NCI-H1048 (cell line): ENCODE data around the gene SRPX.

ENCODE experiments used
- DNase-seq: peaks from one replicate; lab custom pipeline; 2025; lab: John Stamatoyannopoulos, UW

Gene SRPX

GRCh38 chrX:38220415-38221390 lies at the start of gene SRPX:
Gene SRPX (minus strand): TSS chrX:38220871. CDS start chrX:38220792, 79 bp downstream.
- no peak for DNase-seq

GRCh38 chrX:38268011-38268410 lies 47.3 kb upstream of the SRPX start:
- DNase-seq = no peak

- DNase-seq = no peak
These were observed 42.3 kb upstream of the SRPX start for GRCh38 chrX:38262715-38263620.

GRCh38 chrX:38260231-38260630 lies 39.6 kb upstream of the SRPX start:
- no peak for DNase-seq

GRCh38 chrX:38256019-38256418 lies 35.3 kb upstream of the SRPX start:
- no peak for DNase-seq

GRCh38 chrX:38249965-38250364 lies 29.3 kb upstream of the SRPX start:
- no peak for DNase-seq

GRCh38 chrX:38247051-38247450 lies 26.4 kb upstream of the SRPX start:
- no peak for DNase-seq

GRCh38 chrX:38240541-38240940 lies 19.9 kb upstream of the SRPX start:
- DNase-seq = no peak

GRCh38 chrX:38236901-38237615 lies 16.4 kb upstream of the SRPX start:
- DNase-seq = no peak

- DNase-seq = no peak
These were observed 13.4 kb upstream of the SRPX start for GRCh38 chrX:38233891-38234667.

GRCh38 chrX:38232079-38232686 lies 11.5 kb upstream of the SRPX start:
- DNase-seq = no peak

- no peak for DNase-seq
These were observed 4.4 kb upstream of the SRPX start for GRCh38 chrX:38225093-38225492.

GRCh38 chrX:38224160-38224559 lies 3.5 kb upstream of the SRPX start:
- DNase-seq = no peak

GRCh38 chrX:38221391-38221929 lies 789 bp upstream of the SRPX start:
- DNase-seq = no peak

- DNase-seq = no peak
These were observed 652 bp downstream of the SRPX start for GRCh38 chrX:38220024-38220414.

GRCh38 chrX:38216642-38217041 lies 4.0 kb downstream of the SRPX start:
- no peak for DNase-seq

- no peak for DNase-seq
These were observed 5.8 kb downstream of the SRPX start for GRCh38 chrX:38214551-38215531.

- no peak for DNase-seq
These were observed 6.6 kb downstream of the SRPX start for GRCh38 chrX:38214044-38214443.

- no peak for DNase-seq
These were observed 8.6 kb downstream of the SRPX start for GRCh38 chrX:38211891-38212635.
